GM12891 (cell line): ENCODE measurements around the gene PPP2R5D.

ENCODE experiments used
- PAX5 ChIP-seq: IDR thresholded peaks from 2 replicates; pipeline ENCODE4 v1.6.1; 2011; ENCODE audit warnings: low read length, moderate library complexity, mild to moderate bottlenecking; ENCODE audit not compliant: insufficient read depth, severe bottlenecking
- POLR2A ChIP-seq: IDR thresholded peaks from 2 replicates; pipeline ENCODE4 v1.6.1; 2011; ENCODE audit warnings: low read depth, low read length, control low read depth
- POLR2AphosphoS5 ChIP-seq: IDR thresholded peaks from 2 replicates; pipeline ENCODE4 v1.6.1; 2011; ENCODE audit warnings: low read depth, low read length, control low read depth
- SPI1 ChIP-seq: IDR thresholded peaks from 2 replicates; pipeline ENCODE4 v1.6.1; 2011; ENCODE audit warnings: low read depth, low read length, control low read depth
- TAF1 ChIP-seq: IDR thresholded peaks from 2 replicates; pipeline ENCODE4 v1.6.1; 2011; ENCODE audit warnings: low read depth, low read length, control low read depth

DNA sequence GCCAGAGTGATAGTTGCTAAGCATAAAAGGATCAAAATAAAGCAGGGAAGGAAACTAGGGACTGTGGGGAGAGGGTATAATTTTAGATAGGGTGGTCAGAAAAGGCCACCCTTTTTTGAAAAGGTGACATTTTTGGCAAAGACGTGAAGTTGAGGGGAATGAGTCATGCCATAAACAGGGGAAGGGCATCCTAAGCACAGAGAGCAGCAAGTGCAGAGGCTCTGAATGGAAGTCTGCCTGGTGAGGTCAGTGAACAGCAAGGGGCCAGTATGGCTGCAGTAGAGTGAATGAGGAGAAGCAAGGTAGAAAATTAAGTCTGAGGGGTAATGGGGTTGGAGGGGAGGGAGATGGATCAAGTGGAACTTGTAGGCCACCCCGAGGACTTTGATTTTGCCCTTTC is 77.5 kb downstream of the PPP2R5D start:
- TF ChIP-seq SPI1: no peak
- TF ChIP-seq POLR2A: no peak
- no peak for TF ChIP-seq TAF1
- TF ChIP-seq PAX5: no peak
- no peak for TF ChIP-seq POLR2AphosphoS5
